AG04450 (cell line): Measurements from ENCODE around the gene ELOVL4. TPM values are rescaled to one million over a fixed set of nuclear protein-coding genes. Genes with fewer than 3 reads are reported as not detected.

Source experiments
- CTCF ChIA-PET: fragments of 300-600, 350-600 bp; formaldehyde crosslinking; extraction: SDS; loops from one replicate; lab custom pipeline; 2022; ENCODE audit warnings: antibody characterized with exemption, inconsistent platforms; lab: Charles Lee
- POLR2A ChIA-PET: fragments of 350-600 bp; formaldehyde crosslinking; extraction: SDS; loops from one replicate; lab custom pipeline; 2021; ENCODE audit warnings: antibody characterized with exemption, inconsistent platforms; lab: Yijun Ruan, JAX
- DNase-seq: peaks from one replicate; pipeline ENCODE4 v3.0.0-alpha.2; 2011; ENCODE audit warnings: low read depth, low spot score
- H3K27ac ChIP-seq: one replicate; pipeline ENCODE4 v1.5.1; 2012; ENCODE audit warnings: low read depth, low read length, control low read depth
- H3K27me3 ChIP-seq: one replicate; pipeline ENCODE4 v1.6.0; 2012; ENCODE audit warnings: low read length; ENCODE audit not compliant: control insufficient read depth, insufficient read depth
- H3K4me3 ChIP-seq: 2 replicates; pipeline ENCODE4 v1.5.1; 2011; ENCODE audit warnings: mild to moderate bottlenecking, low read depth, low read length, control low read depth
- H3K9me3 ChIP-seq: 2 replicates; pipeline ENCODE4 v1.5.1; 2012; ENCODE audit warnings: low read length; ENCODE audit not compliant: control insufficient read depth, insufficient read depth
- polyA plus RNA-seq: library from polyadenylated mRNA; depleted of rRNA; stranded (reverse); fragments of >200 nt; gene quantifications from 2 replicates; pipeline ENCODE4 v1.2.3, GENCODE V29; 2011
- TF ChIP-seq, protein P1 (sequence below): IDR thresholded peaks from 2 replicates; pipeline ENCODE4 v1.5.1; 2011; ENCODE audit warnings: low read depth, low read length, control low read depth, inconsistent platforms

Gene ELOVL4
- polyA plus RNA-seq, 1 experiment: 3.3 TPM

DNA sequence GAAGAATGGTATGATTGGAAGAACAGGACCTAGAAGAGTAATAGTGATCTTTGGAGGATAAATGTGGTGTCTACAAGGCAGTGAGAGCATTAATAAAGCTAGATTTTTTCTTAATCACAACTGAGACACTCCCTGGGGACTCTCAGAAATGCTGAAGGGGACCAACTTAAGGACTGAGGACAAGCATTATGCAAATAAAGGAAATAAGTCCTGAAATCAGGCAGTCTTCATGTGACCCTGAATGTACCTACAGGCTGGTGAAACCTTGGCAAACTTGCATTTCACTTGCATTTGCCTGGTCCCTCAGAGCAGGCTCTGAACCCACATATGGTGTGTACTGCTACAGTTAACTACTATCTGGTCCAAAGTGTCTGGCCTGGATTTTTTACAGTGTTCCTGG, 37.8 kb upstream of the ELOVL4 start:
- ChIA-PET CTCF (no interaction called here), POLR2A (no interaction called here)
- Histone ChIP-seq H3K9me3 (no peaks in the 10 kb centered on the region), H3K27ac (no peak overlapping the region), H3K27me3 (no peaks in the 10 kb centered on the region), H3K4me3 (no peak overlapping the region)
- no peak for DNase-seq
- TF ChIP-seq, protein P1, sequence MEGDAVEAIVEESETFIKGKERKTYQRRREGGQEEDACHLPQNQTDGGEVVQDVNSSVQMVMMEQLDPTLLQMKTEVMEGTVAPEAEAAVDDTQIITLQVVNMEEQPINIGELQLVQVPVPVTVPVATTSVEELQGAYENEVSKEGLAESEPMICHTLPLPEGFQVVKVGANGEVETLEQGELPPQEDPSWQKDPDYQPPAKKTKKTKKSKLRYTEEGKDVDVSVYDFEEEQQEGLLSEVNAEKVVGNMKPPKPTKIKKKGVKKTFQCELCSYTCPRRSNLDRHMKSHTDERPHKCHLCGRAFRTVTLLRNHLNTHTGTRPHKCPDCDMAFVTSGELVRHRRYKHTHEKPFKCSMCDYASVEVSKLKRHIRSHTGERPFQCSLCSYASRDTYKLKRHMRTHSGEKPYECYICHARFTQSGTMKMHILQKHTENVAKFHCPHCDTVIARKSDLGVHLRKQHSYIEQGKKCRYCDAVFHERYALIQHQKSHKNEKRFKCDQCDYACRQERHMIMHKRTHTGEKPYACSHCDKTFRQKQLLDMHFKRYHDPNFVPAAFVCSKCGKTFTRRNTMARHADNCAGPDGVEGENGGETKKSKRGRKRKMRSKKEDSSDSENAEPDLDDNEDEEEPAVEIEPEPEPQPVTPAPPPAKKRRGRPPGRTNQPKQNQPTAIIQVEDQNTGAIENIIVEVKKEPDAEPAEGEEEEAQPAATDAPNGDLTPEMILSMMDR: no peak

DNA sequence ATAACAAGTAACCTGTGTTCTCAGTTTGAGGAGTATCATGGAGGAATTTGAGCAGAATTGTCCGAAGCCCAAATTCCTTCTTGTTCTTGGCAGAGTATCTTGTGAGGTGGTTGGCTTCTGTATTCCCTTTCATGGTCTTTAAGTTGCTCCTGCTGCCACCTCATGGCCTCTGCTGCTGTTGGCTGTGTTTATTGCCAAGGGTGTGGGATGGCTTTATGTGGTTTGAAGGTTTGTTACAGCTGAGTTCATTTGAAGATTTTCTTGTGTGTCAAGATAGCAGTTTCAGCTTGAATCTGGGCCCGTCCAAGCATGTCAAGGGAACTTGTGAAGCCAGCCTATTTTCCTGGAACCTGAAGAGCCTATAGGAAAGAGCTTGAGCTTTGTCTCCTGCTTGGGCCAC, 36.9 kb upstream of the ELOVL4 start:
- no peak overlapping the region for H3K27ac ChIP-seq
- no peaks in the 10 kb centered on the region for H3K27me3 ChIP-seq
- TF ChIP-seq, protein P1: no peak
- ChIA-PET POLR2A (no interaction called here), CTCF (interaction anchor here (0.8 kb wide), 1 partner anchor 35 kb away, joined by 3 read pairs; no protein-coding TSS in a partner anchor)
- no peak for DNase-seq
- no peak overlapping the region for H3K4me3 ChIP-seq
- no peaks in the 10 kb centered on the region for H3K9me3 ChIP-seq

DNA sequence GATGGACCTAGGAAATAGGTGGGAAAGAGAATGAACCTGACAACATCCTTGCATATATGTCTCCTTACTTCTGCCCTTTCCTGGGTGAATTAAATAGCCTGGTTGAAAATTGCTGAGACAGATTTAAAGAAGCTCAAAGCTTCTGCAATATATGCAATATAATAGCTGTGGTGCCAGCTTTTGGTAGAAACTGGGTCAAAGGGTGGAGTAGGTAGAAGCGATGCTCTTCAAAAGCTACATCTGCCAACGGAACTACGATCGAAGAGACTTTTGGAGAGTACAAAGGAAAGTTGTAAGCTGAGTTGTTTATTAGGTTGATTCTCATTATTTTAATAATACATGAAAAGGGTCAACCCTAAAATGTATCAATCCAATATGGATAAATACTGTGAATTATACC, 34.3 kb upstream of the ELOVL4 start:
- DNase-seq: no peak
- no peaks in the 10 kb centered on the region for H3K27me3 ChIP-seq
- no peaks in the 10 kb centered on the region for H3K9me3 ChIP-seq
- ChIA-PET POLR2A (no interaction called here), CTCF (interaction anchor here (0.6 to 2.1 kb wide), 3 partner anchors 32 to 633 kb away, joined by 3 to 11 read pairs (median 6); no protein-coding TSS in a partner anchor)
- no peak overlapping the region for H3K4me3 ChIP-seq
- TF ChIP-seq, protein P1: no peak
- H3K27ac ChIP-seq: no peak overlapping the region

DNA sequence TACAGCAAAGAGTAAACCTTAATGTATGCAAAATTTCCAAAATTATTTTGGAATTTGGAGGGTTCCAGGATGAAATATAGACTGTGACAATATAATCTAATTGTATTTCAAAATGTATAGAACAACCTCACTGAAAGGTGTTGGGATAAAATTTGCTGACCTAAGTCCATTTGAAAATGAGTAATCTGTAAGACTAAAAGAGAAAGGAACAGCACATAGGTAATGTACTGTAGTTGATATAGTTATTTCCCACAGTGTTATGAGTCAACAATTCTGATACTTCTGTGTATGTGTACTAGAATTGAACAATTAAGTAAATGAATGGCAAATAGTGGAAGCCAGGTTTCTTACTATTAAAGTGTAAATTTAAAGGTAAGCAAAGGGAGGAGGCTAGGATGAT, 23.8 kb upstream of the ELOVL4 start:
- Histone ChIP-seq H3K27ac (no peak overlapping the region), H3K9me3 (no peaks in the 10 kb centered on the region), H3K4me3 (no peak overlapping the region), H3K27me3 (no peaks in the 10 kb centered on the region)
- TF ChIP-seq, protein P1: no peak
- DNase-seq: no peak
- ChIA-PET POLR2A (no interaction called here), CTCF (no interaction called here)

DNA sequence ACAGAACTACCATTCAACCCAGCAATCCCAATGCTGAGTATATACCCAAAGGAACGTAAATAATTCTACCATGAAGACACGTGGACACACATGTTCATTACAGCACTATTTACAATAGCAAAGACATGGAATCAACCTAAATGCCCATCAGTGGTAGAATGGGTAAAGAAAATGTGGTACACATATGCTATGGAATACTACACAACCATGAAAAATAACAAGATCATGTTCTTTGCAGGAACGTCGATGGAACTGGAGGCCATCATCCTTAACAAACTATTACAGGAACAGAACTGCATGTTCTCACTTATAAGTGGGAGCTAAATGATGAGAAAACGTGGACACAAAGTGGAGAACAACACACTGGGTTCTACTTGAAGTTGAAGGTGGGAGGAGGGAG, 22.4 kb upstream of the ELOVL4 start:
- H3K27me3 ChIP-seq: no peaks in the 10 kb centered on the region
- H3K27ac ChIP-seq: no peak overlapping the region
- TF ChIP-seq, protein P1: no peak
- H3K9me3 ChIP-seq: no peaks in the 10 kb centered on the region
- ChIA-PET CTCF (no interaction called here), POLR2A (no interaction called here)
- no peak overlapping the region for H3K4me3 ChIP-seq
- DNase-seq: no peak
